Lower lobe of right lung (tissue), 2 donors: ENCODE measurements around the gene CCDC120. TPM values are rescaled to one million over a fixed set of nuclear protein-coding genes. Genes with fewer than 3 reads are reported as not detected.

Experiments
- ATAC-seq, 2 donors: fragments of 200-7000 bp; cut with Tn5 transposase; one replicate each; pipeline ENCODE4 v1.9.1; 2020 to 2022; ENCODE audit warnings: mild to moderate bottlenecking in 2 of 2, moderate library complexity in 2 of 2
- DNase-seq: peaks from one replicate; pipeline ENCODE4 v3.0.0-alpha.2; 2020
- H3K27ac ChIP-seq: fragments of 200-600 bp; one replicate; pipeline ENCODE4 v1.8.0; 2022
- H3K27me3 ChIP-seq: fragments of 200-600 bp; one replicate; pipeline ENCODE4 v1.8.0; 2022; ENCODE audit warnings: low read depth
- H3K36me3 ChIP-seq: fragments of 200-600 bp; one replicate; pipeline ENCODE4 v1.8.0; 2022; ENCODE audit warnings: mild to moderate bottlenecking
- H3K4me1 ChIP-seq: fragments of 200-600 bp; one replicate; pipeline ENCODE4 v1.8.0; 2022
- H3K4me3 ChIP-seq: fragments of 200-600 bp; one replicate; pipeline ENCODE4 v1.8.0; 2022; ENCODE audit warnings: mild to moderate bottlenecking
- H3K9me3 ChIP-seq: fragments of 200-600 bp; one replicate; pipeline ENCODE4 v1.8.0; 2022
- CTCF ChIP-seq: fragments of 200-600 bp; IDR thresholded peaks from one replicate; pipeline ENCODE4 v1.8.0; 2022; ENCODE audit warnings: antibody characterized with exemption, mild to moderate bottlenecking
- intact Hi-C: fragments of 100-400 bp; cut with DNase I; formaldehyde crosslinking; loops from one replicate; pipeline ENCODE4 v1.11.0; 2022
- total RNA-seq: library from RNA; stranded (reverse); fragmentation: NEBNext Ultra II Directional; extraction: Animal tissue kit (Norgen Biotek cat#: 25700); gene quantifications from one replicate; pipeline ENCODE4 v1.2.1, GENCODE V29; 2021
- donor health status: DM: no; HTN: yes; CAD: no; lungs with severe emphysema.

Gene CCDC120
- total RNA-seq, 1 donor from 2014 or later = 9.5 TPM

GRCh38 chrX:49043220-49043986 lies 15.4 kb upstream of the CCDC120 start, which contains the start of gene TFE3:
Gene TFE3 (minus strand): TSS chrX:49043357. CDS start chrX:49043226, 131 bp downstream.
- Histone ChIP-seq H3K36me3 (peaks cover 12% of the 10 kb centered on the region), H3K27me3 (no peaks in the 10 kb centered on the region), H3K9me3 (no peaks in the 10 kb centered on the region), H3K4me3 (peak within 1 kb of the TSS; percentile 72), H3K27ac (peak within 1 kb of the TSS; percentile 96), H3K4me1 (peaks cover 24% of the 10 kb centered on the region)
- peak; percentile 55 for TF ChIP-seq CTCF
- intact Hi-C loops = no loop called here
- DNase-seq = peak; percentile 99
- ATAC-seq = peak; percentile 92 to 95

GRCh38 chrX:49043987-49044281 lies 14.9 kb upstream of the CCDC120 start:
- ATAC-seq (no peak), DNase-seq (no peak)
- TF ChIP-seq CTCF = no peak
- H3K4me1 ChIP-seq = peaks cover 19% of the 10 kb centered on the region
- H3K4me3 ChIP-seq = peak overlapping the region; percentile 32
- H3K36me3 ChIP-seq = peaks cover 7% of the 10 kb centered on the region
- no peaks in the 10 kb centered on the region for H3K9me3 ChIP-seq
- intact Hi-C loops = no loop called here
- peak overlapping the region; percentile 76 for H3K27ac ChIP-seq
- no peaks in the 10 kb centered on the region for H3K27me3 ChIP-seq

DNA sequence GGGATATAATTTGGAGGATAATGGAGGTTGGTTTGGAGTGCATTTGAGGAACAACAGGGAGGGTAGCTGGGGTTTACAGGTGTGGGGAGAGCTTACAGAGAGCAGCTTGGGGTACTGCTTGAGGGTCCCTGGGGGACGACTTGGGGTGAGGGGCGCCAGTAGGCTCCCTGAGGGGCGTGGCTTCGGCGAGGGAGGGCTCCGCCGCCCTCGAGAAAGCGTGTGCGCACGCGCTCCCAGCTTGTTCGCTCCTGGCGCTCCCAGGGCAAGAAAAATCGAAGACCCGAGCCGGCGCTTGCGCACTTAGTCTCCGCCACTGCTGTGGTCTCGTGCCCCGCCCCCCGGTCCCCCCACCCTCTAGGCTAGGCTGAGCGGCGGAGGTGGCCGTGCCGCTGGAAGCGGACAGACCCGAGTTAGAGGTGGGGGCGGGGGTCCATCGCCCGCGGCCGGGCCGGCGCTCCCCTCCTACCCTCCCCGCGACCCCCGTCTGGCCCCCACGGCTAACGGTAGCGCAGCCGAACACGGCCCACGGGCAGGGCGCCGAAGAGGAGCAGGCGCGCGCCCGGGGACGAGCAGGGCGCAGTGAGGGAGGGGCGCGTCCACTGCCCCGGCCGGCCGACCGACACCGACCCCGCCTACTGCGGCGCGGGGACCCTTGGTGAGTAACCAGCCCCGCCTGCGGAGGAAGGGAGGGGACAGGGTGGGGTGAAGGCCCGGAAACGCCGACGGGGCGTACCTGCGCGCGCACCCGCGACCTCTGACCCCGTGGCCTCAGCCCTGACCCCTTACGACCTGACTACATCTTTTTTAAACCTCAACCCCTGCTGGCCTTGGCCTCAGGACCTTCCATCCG lies 5.4 kb upstream of the CCDC120 start:
- peak; percentile 75 for DNase-seq
- peak; percentile 89 to 92 for ATAC-seq
- H3K4me1 ChIP-seq = no peaks in the 10 kb centered on the region
- H3K27ac ChIP-seq = peak overlapping the region; percentile 86
- intact Hi-C loops = no loop called here
- no peak for TF ChIP-seq CTCF
- no peaks in the 10 kb centered on the region for H3K9me3 ChIP-seq
- no peaks in the 10 kb centered on the region for H3K36me3 ChIP-seq
- H3K4me3 ChIP-seq = peak overlapping the region; percentile 60
- no peaks in the 10 kb centered on the region for H3K27me3 ChIP-seq

DNA sequence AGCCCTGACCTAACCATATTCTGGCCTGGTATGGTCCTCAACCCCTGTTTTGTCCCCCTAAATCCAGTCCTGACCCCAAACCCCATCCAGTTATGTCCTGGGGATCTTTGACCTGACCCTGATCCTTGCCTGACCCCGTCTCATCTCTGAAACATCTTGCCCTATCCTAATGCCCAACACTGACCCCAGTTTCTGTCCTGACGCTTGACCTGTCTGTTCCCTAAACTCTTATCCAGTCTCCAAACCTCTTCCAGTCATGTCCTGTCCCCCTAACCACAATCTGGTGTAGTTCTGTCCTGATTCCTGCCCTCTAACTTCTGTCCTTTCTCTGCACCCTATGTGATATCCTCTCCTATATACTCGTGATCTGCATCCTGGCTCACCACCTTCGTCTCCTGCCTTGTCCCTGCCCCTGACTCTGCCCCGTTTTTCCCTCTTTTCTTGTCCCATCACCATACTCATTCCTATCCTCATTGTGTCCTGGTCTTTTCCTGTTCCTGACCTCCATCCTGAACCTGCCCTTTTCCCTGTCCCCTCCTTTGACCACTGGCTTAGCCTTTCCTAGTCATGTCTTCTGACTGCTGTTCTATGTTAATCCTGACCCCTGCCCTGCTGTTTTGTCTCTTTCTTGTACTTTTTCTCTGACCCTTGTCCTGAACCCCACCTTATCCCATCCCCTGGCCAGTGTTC lies 4.6 kb upstream of the CCDC120 start:
- H3K4me1 ChIP-seq = no peaks in the 10 kb centered on the region
- ATAC-seq (no peak), DNase-seq (no peak)
- peak overlapping the region; percentile 86 for H3K27ac ChIP-seq
- peak overlapping the region; percentile 60 for H3K4me3 ChIP-seq
- H3K27me3 ChIP-seq = no peaks in the 10 kb centered on the region
- H3K36me3 ChIP-seq = no peaks in the 10 kb centered on the region
- no peak for TF ChIP-seq CTCF
- no peaks in the 10 kb centered on the region for H3K9me3 ChIP-seq
- intact Hi-C loops = no loop called here

GRCh38 chrX:49059201-49059600 lies 402 bp downstream of the CCDC120 start:
- intact Hi-C loops = no loop called here
- Histone ChIP-seq H3K27me3 (no peaks in the 10 kb centered on the region), H3K4me1 (no peaks in the 10 kb centered on the region), H3K36me3 (peaks cover 4% of the 10 kb centered on the region), H3K4me3 (peak overlapping the region; percentile 45), H3K27ac (peak overlapping the region; percentile 62), H3K9me3 (no peaks in the 10 kb centered on the region)
- DNase-seq (no peak), ATAC-seq (peak; percentile 34 to 46)
- no peak for TF ChIP-seq CTCF
